OCI-LY7 (cell line): ENCODE measurements around the gene LCN2. TPM values are rescaled to one million over a fixed set of nuclear protein-coding genes. Genes with fewer than 3 reads are reported as not detected.

Experiments
- BruUV-seq: library from RNA; stranded (reverse); fragments of 400-500 nt; replicated peaks from 2 replicates; lab custom pipeline; 2021; lab: Mats Ljungman, UMichigan
- CTCF ChIA-PET: fragments of 300-600 bp; sonication (Branson Sonifier 250); formaldehyde crosslinking; loops from one replicate; lab custom pipeline; 2022; ENCODE audit warnings: antibody characterized with exemption; ENCODE audit not compliant: unreplicated experiment; lab: Charles Lee
- POLR2A ChIA-PET: fragments of 300-600 bp; sonication (Branson Sonifier 250); formaldehyde crosslinking; loops from one replicate; lab custom pipeline; 2022; ENCODE audit warnings: antibody characterized with exemption; lab: Charles Lee
- DNase-seq: peaks from one replicate; pipeline ENCODE4 v3.0.0-alpha.2; 2015; ENCODE audit warnings: low spot score
- H2AFZ ChIP-seq: fragments of 200-600 bp; sonication (generic), shearing (Covaris generic); 2 replicates; pipeline ENCODE4 v1.6.1; 2014; ENCODE audit warnings: mild to moderate bottlenecking, antibody characterized with exemption, low read length, moderate library complexity
- H3K27ac ChIP-seq: fragments of 200-600 bp; sonication (generic); 2 replicates; pipeline ENCODE4 v1.5.1; 2014; ENCODE audit warnings: mixed run types, low read depth, mild to moderate bottlenecking, moderate library complexity, low read length, inconsistent platforms; ENCODE audit not compliant: poor library complexity, severe bottlenecking
- H3K36me3 ChIP-seq: fragments of 200-600 bp; sonication (generic); 2 replicates; pipeline ENCODE4 v1.6.1; 2014; ENCODE audit warnings: mild to moderate bottlenecking, antibody characterized with exemption, low read length, moderate library complexity, mixed read lengths; ENCODE audit not compliant: insufficient read depth
- H3K4me1 ChIP-seq: fragments of 200-600 bp; sonication (generic); 2 replicates; pipeline ENCODE4 v1.5.1; 2014; ENCODE audit warnings: mild to moderate bottlenecking, low read length; ENCODE audit not compliant: insufficient read depth, poor library complexity, severe bottlenecking
- H3K4me2 ChIP-seq: fragments of 200-600 bp; sonication (generic); 2 replicates; pipeline ENCODE4 v1.6.1; 2014; ENCODE audit warnings: mild to moderate bottlenecking, low read length
- H3K4me3 ChIP-seq: fragments of 200-600 bp; sonication (generic); 2 replicates; pipeline ENCODE4 v1.5.1; 2014; ENCODE audit warnings: mild to moderate bottlenecking, low read depth, low read length; ENCODE audit not compliant: poor library complexity, severe bottlenecking
- H3K79me2 ChIP-seq: fragments of 200-600 bp; sonication (generic); 2 replicates; pipeline ENCODE4 v1.6.1; 2016; ENCODE audit warnings: low read depth, mild to moderate bottlenecking, low read length, moderate library complexity, mixed read lengths; ENCODE audit not compliant: insufficient read depth
- H3K9me2 ChIP-seq: fragments of 200-600 bp; sonication (generic); 2 replicates; pipeline ENCODE4 v1.6.1; 2016; ENCODE audit warnings: mild to moderate bottlenecking, low read length, mixed read lengths; ENCODE audit not compliant: insufficient read depth
- H3K9me3 ChIP-seq: fragments of 200-600 bp; sonication (generic); 2 replicates; pipeline ENCODE4 v1.6.1; 2014; ENCODE audit warnings: mild to moderate bottlenecking, mixed run types, low read length, mixed read lengths
- H4K20me1 ChIP-seq: fragments of 200-600 bp; sonication (generic); 2 replicates; pipeline ENCODE4 v1.6.1; 2014; ENCODE audit warnings: mild to moderate bottlenecking, antibody characterized with exemption, low read length, moderate library complexity, mixed read lengths; ENCODE audit not compliant: insufficient read depth
- EZH2phosphoT487 ChIP-seq: fragments of 200-600 bp; sonication (generic); IDR thresholded peaks from 2 replicates; pipeline ENCODE4 v1.6.1; 2018; ENCODE audit warnings: low read depth, borderline replicate concordance, mild to moderate bottlenecking, mixed run types, antibody characterized with exemption, low read length, moderate library complexity, mixed read lengths
- intact Hi-C: fragments of 100-400 bp; cut with micrococcal nuclease; formaldehyde crosslinking; loops from one replicate; pipeline ENCODE4 v1.10.0; 2022; ENCODE audit not compliant: unreplicated experiment
- total RNA-seq, 2 experiments: library from RNA; depleted of rRNA in 1 of 2; stranded (reverse); fragments of >200 nt in 1 of 2; shearing (Covaris generic) in 1 of 2; gene quantifications; 2 replicates each; pipeline ENCODE4 v1.2.3, GENCODE V29; 2014 to 2022
- TF ChIP-seq, protein P1 (sequence below): fragments of 200-600 bp; sonication (generic); conservative IDR thresholded peaks from 2 replicates; pipeline ENCODE4 v1.5.1; 2014; ENCODE audit warnings: mild to moderate bottlenecking, antibody characterized with exemption, low read length, moderate library complexity, mixed read lengths

LCN2 gene
- total RNA-seq, 2 experiments from 2014 or later: not detected

DNA sequence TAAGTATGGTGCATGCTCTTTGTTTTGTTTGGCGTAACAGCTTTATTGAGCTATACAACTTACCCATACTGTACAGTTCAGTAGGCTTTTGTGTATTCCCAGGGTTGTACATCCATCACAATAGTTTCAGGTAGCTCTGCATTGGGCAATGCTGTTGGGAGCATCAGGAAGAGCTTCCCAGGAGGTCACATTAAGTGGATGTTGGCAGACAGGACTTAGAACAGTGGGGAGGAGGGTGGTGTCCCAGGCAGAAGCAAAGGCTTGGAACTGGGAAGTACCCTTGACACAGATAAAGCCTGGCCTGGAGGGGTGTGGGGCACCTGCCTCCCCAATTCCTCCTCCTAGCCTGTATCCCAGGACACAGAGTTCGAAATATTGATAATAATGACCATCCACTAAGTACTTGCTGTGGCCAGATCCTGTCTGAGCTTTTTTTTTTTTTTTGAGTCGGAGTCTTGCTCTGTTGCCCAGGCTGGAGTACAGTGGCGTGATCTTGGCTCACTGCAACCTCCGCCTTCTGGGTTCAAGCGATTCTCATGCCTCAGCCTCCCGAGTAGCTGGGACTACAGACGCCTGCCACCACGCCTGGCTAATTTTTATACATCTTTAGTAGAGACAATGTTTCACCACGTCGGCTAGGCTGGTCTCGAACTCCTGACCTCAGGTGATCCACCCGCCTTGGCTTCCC is 12.1 kb downstream of the LCN2 start:
- intact Hi-C loops: no loop called here
- CTCF ChIA-PET: no interaction called here
- POLR2A ChIA-PET: interaction anchor here (0.5 to 0.9 kb wide), 2 partner anchors 10 to 165 kb away, joined by 4 to 5 read pairs; no protein-coding TSS in a partner anchor
- Histone ChIP-seq H3K4me3 (peak overlapping the region; percentile 99), H3K36me3 (peaks cover 37% of the 10 kb centered on the region), H3K4me1 (peaks cover 14% of the 10 kb centered on the region), H3K79me2 (peaks cover 4% of the 10 kb centered on the region; the same call in 1 of the 2 replicates), H3K9me2 (no peaks in the 10 kb centered on the region), H4K20me1 (no peaks in the 10 kb centered on the region), H3K9me3 (no peaks in the 10 kb centered on the region), H3K27ac (no peak overlapping the region), H3K4me2 (peak overlapping the region; percentile 95), H2AFZ (no peak overlapping the region)
- no peak for DNase-seq
- BruUV-seq: TSS peak; percentile 71
- TF ChIP-seq EZH2phosphoT487: no peak
- TF ChIP-seq, protein P1, sequence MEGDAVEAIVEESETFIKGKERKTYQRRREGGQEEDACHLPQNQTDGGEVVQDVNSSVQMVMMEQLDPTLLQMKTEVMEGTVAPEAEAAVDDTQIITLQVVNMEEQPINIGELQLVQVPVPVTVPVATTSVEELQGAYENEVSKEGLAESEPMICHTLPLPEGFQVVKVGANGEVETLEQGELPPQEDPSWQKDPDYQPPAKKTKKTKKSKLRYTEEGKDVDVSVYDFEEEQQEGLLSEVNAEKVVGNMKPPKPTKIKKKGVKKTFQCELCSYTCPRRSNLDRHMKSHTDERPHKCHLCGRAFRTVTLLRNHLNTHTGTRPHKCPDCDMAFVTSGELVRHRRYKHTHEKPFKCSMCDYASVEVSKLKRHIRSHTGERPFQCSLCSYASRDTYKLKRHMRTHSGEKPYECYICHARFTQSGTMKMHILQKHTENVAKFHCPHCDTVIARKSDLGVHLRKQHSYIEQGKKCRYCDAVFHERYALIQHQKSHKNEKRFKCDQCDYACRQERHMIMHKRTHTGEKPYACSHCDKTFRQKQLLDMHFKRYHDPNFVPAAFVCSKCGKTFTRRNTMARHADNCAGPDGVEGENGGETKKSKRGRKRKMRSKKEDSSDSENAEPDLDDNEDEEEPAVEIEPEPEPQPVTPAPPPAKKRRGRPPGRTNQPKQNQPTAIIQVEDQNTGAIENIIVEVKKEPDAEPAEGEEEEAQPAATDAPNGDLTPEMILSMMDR: no peak

DNA sequence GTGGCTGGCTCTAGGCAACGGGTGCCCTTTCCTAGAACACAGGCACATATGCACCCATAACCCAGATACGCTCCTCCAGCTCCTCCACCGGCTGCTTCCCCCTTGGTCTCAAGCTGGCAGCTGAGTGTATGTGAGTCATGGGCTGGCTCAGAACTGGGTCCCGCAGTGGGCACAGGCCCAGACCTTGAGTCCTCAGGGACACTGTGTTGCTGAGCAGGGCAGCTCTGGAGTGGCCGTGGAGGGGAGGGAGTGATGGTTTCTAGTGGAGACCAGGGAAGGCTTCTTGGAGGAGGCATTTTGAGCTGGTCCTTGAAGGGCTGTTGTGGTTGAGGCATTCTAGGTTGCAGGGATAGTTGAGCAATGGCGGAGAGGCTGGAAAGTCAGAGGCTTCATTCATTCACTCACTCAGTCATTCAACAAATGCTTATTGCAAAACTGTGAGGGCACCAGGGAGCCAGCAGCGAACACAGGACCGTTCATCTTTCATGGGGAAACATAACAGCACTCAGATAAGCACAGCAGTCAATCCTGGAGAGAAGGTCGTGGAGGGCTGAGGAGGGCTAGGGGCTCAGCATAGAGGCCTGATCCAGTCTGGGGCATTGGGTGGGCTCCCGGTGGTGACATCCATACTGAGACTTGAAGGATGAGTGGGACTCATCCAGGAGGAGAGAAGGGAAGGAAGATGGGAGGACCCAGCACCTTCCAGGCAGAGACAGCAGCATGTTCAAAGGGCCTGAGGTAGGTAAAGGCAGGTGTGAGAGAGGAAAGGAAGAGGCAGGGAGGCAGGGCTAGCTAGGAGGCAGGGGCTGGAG is 13.2 kb downstream of the LCN2 start:
- no TSS peak for BruUV-seq
- Histone ChIP-seq H2AFZ (no peak overlapping the region), H3K36me3 (peaks cover 47% of the 10 kb centered on the region), H3K4me2 (no peak overlapping the region), H4K20me1 (no peaks in the 10 kb centered on the region), H3K9me3 (no peaks in the 10 kb centered on the region), H3K4me1 (peaks cover 14% of the 10 kb centered on the region), H3K9me2 (no peaks in the 10 kb centered on the region), H3K4me3 (no peak overlapping the region), H3K79me2 (peaks cover 4% of the 10 kb centered on the region; the same call in 1 of the 2 replicates), H3K27ac (no peak overlapping the region)
- no peak for TF ChIP-seq EZH2phosphoT487
- TF ChIP-seq, protein P1: no peak
- no peak for DNase-seq
- CTCF ChIA-PET: no interaction called here
- intact Hi-C loops: no loop called here
- POLR2A ChIA-PET: interaction anchor here (0.5 kb wide), 1 partner anchor 166 kb away, joined by 4 read pairs; no protein-coding TSS in a partner anchor
